ENCODE measurements around the gene HYI.
A peak's percentile ranks its signal among the peaks of the same experiment; 100 is the strongest.
"Not testable (repeated sequence)": the region's sequence is repeated elsewhere in the genome, so short reads cannot be mapped to it uniquely, and the experiment has no call there.

Gene HYI
- 9.5 to 20.2 (median 16.5) reads per million in 4 donors for total RNA-seq

- DNase-seq = peak; percentile 20 to 79 (median 53)
Measured at GRCh38 chr1:43453442-43454269, at the start of gene HYI. TSS of gene HYI (minus strand) at chr1:43453931. CDS start at chr1:43453793, 138 bp downstream.

- not testable (repeated sequence) for DNase-seq
Measured at GRCh38 chr1:43501806-43502205, 48.1 kb upstream of the HYI start.

GRCh38 chr1:43499898-43500297 is 46.2 kb upstream of the HYI start:
- DNase-seq = no peak

- DNase-seq = no peak
Measured at GRCh38 chr1:43495204-43495603, 41.5 kb upstream of the HYI start.

GRCh38 chr1:43493661-43494450 is 40.1 kb upstream of the HYI start:
- no peak for DNase-seq

- no peak for DNase-seq
Measured at GRCh38 chr1:43492826-43493225, 39.1 kb upstream of the HYI start.

- no peak for DNase-seq
Measured at GRCh38 chr1:43491061-43491460, 37.3 kb upstream of the HYI start.

- no peak for DNase-seq
Measured at GRCh38 chr1:43488165-43488564, 34.4 kb upstream of the HYI start.

- DNase-seq = no peak
Measured at GRCh38 chr1:43484367-43484766, 30.6 kb upstream of the HYI start.

- peak in 1 of 5 donors; percentile 6 for DNase-seq
Measured at GRCh38 chr1:43482215-43482614, 28.5 kb upstream of the HYI start.

GRCh38 chr1:43481491-43481890 is 27.8 kb upstream of the HYI start:
- no peak for DNase-seq

- DNase-seq = no peak
Measured at GRCh38 chr1:43479414-43479813, 25.7 kb upstream of the HYI start.

- no peak for DNase-seq
Measured at GRCh38 chr1:43477716-43478115, 24.0 kb upstream of the HYI start.

GRCh38 chr1:43475611-43476401 is 22.1 kb upstream of the HYI start:
- DNase-seq = not testable (repeated sequence)

- DNase-seq = peak in 1 of 5 donors; percentile 41
Measured at GRCh38 chr1:43473463-43473862, 19.7 kb upstream of the HYI start.

GRCh38 chr1:43472463-43473151 is 18.9 kb upstream of the HYI start:
- DNase-seq = not testable (repeated sequence)

- no peak for DNase-seq
Measured at GRCh38 chr1:43472087-43472462, 18.3 kb upstream of the HYI start.

GRCh38 chr1:43469932-43470331 is 16.2 kb upstream of the HYI start:
- no peak for DNase-seq

GRCh38 chr1:43468414-43468813 is 14.7 kb upstream of the HYI start:
- DNase-seq = no peak

GRCh38 chr1:43466403-43466802 is 12.7 kb upstream of the HYI start:
- no peak for DNase-seq

- no peak for DNase-seq
Measured at GRCh38 chr1:43465505-43466067, 11.9 kb upstream of the HYI start.

All from T-helper 1 cell (primary cell).